ENCODE results near the gene TOR4A.
"Not testable (repeated sequence)": the region's sequence is repeated elsewhere in the genome, so short reads cannot be mapped to it uniquely, and the experiment has no call there.

TOR4A gene

DNA sequence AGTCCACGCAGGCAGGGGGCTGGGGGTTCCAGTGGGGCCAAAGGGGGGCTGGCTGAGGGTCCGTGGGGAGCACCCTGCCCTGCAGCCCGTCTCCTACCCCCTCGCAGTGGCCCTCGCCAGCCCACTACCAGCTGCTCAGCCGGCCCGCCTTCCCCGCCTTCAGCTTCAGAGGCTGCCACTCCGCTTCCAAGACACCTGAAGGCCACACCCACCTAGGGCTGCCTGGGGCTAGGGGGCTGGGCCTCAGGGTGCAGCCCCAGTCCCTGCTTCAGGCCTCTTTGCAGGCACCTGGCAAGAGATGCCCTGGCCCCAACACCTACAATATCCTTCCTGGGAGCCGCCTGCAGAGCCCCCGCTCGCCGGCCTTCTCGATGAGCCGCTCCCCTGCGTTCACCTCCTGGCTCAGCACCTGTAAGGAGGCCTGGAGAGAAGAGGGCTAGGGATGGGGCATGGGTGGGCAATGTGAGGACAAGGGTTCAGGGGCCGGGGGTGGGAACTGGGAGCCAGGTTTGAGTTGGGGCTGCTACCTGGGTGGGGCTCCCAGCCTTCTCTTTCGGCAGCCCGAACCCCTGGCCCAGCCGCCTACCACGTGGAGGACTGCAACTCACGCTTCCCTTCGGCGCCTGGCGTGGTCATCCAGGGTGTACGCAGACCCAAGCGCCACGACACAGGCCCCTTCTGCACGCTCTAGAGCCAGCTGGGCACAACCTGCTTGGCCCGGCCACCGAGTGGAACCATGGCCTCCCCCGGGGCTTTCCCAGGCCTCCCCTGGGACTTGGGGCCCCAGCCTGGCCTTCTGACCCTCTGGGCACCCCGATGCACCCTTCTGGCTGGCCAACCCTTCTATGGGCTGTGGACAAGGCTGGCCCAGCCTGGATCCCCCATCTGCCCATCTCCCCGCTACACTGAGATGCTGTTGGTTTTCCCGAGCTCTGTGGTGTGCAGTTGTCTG is 24.7 kb upstream of the TOR4A start:
- no peak for DNase-seq (ENCODE audit: low spot score)

DNA sequence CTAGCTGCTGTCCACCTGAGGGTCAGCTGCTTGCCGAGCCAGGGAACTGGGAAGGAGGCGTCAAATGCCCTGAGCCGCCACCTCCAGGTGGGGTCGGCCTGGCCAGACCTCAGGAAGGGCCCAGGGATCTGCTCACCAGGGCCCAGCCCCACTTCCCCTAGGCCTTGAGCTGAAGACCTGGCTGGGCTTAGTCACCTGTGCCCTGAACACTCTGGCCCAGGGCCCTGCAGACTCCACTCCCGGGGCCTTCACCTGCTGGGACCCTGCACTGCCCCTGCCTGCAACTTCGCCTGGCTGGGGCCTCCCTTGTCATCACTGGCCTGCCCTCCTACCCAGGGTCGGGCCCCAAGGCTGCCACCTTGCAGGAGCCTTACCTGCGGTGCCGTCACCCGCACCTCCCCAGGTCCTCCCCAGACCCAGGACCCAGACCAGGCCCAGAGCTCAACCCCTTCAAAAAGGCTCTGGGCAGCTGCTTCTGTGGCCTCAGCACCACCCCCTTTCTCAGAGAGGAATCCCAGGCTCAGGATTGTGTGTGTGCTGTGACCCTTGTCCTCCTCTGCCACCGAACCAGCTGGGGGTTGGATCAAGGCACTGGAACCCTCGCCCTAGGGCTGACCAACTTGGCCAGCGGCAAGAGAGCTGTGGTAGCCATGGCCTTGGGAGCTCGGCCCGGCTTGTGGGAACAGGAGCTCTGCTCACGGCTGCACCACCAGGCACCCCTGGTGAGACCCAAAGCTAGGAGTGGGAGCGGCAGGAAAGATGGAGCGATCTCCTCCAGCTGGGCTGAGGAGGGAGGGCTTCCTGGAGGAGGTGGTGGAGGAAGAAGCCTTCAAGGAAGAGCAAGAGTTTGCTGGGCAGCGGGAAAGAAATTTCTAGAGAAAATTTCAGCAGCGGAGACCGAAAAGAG is 23.6 kb upstream of the TOR4A start:
- no peak for DNase-seq (ENCODE audit: low spot score)

DNA sequence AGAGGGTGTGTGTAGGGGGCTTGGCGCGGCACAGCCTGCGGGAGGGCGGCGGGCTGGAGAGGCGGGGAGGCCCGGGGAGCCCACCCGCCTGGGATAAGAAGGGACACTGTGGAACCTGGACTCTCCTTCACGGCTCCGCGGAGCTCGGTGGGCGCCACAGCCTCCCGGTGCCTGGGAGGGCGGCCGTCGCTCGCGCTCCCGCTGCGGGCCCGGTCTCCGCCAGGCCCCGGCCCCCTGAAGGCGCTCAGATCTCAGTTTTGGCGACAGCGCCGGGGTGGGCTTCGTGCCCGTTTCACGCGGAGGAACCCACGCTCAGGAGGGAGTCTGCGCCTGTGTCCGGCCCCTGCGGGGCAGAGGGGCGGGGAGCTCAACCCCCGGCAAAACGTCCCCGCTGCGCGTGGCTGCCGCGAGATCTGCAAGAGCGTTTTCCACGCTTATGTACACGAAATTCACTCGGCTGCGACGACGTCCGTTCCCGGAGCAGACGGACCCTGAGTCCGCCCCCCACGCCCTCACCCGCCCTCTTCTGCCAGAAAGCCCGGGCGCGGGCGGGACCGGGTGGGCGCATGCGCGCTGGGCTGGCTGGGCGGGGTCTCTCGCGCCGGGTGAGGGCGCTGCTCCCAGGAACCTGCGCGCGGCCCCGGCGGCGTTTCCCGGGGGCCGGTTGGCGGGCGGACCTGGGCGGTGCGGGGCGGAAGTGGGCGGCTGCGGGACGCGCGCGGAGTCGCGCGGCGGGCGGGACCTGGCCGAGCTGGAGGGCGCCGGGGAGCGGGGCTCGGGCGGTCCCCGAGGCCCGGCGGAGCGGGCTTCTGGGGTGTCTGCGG is 22.7 kb upstream of the TOR4A start, which contains the start of gene NELFB:
TSS of gene NELFB (plus strand) at position 704 of the 824 bp plus-strand sequence.
- peak; percentile 98 for DNase-seq (ENCODE audit: low spot score)

DNA sequence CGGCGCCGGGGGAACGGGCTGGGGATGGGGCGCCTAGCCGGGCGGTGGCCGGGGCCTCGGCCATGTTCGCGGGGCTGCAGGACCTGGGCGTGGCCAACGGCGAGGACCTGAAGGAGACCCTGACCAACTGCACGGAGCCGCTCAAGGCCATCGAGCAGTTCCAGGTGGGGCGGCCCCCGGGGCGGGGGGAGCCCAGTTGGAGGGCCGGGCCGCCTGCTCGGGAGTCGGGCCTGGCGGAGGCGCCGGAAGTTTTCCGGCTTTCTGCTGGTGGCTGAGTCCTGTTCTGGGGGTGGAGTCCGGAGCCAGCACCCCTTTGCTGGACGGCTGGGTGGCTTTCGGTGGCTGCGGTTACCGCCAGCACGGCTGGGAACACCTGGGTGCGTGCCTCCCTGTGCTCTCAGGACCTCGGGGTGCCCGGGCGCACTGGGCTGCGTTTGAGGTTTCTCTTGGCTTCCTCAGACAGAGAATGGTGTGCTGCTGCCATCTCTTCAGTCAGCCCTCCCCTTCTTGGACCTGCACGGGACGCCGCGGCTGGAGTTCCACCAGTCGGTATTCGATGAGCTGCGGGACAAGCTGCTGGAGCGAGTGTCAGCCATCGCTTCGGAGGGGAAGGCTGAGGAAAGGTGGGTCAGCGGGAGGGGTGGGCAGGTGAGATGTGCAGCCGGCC is 21.9 kb upstream of the TOR4A start:
- no peak for DNase-seq (ENCODE audit: low spot score)

DNA sequence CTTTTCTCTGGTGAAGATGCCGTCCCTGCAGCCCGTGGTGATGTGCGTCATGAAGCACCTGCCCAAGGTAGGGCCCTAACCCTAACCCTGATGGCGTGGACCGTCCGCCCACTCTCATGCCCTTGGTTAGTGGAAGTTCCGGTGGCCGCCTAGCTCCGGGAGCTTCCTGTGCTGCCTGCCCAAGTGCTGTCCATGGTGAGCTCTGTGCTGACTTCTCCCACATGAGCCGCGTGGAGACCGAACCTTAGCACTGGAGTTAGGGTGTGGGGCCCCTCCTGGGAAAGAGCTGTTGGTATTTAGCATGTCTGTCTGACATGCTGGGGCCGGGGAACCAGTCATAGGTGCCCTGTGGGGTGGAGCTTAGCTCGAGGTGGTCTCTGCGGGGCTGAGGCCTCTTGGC is 21.2 kb upstream of the TOR4A start:
- DNase-seq (ENCODE audit: low spot score) = no peak

DNA sequence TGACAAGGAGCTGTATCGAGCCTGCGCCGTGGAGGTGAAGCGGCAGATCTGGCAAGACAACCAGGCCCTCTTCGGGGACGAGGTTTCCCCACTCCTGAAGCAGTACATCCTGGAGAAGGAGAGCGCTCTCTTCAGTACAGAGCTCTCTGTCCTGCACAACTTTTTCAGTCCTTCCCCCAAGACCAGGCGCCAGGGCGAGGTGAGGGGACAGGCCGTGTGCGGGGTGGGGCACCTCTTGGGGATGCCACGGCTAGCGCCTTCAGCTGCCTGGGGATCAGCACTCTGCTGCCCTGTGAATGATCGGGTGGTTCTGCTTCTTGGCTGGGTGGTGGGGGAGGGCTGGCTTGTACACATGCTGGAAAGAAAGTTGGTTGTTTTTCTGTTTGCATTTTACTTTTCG is 20.7 kb upstream of the TOR4A start:
- no peak for DNase-seq (ENCODE audit: low spot score)

DNA sequence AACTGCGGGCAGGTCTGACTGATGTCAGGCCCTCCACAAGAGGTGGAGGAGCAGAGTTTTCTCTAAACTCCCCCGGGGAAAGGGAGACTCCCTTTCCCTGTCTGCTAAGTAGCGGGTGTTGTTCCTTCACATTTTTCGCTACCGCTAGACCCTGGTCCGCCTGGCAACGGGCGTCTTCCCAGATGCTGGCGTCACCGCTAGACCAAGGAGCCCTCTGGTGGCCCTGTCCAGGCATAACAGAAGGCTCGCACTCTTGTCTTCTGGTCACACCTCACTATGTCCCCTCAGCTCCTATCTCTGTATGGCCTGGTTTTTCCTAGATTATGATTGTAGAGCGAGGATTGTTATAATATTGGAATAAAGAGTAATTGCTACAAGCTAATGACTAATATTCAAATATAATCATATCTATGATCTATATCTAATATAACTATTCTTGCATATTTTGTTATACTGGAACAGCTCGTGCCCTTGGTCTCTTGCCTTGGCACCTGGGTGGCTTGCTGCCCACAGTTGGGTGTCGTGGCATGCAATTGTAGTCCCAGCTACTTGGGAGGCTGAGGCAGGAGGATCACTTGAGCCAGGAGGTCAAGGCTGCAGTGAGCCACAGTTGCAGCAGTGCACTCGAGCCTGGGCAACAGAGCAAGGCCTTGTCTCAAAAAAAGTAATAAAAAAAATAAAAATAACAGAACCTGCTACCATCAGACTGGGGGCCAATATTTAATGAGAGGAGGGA is 15.2 kb upstream of the TOR4A start:
- DNase-seq (ENCODE audit: low spot score) = not testable (repeated sequence)

DNA sequence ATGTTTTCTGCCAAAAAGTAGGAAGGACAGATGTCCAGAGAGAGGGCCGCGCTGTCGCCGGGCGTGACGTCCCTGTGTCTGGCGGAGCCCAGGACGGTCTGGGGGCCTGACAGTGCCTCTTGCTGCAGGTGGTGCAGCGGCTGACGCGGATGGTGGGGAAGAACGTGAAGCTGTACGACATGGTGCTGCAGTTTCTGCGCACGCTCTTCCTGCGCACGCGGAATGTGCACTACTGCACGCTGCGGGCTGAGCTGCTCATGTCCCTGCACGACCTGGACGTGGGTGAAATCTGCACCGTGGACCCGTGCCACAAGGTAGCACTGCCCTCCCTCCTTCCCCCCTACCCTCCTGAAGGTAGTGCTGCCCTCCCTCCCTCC is 14.6 kb upstream of the TOR4A start:
- DNase-seq (ENCODE audit: low spot score) = no peak

DNA sequence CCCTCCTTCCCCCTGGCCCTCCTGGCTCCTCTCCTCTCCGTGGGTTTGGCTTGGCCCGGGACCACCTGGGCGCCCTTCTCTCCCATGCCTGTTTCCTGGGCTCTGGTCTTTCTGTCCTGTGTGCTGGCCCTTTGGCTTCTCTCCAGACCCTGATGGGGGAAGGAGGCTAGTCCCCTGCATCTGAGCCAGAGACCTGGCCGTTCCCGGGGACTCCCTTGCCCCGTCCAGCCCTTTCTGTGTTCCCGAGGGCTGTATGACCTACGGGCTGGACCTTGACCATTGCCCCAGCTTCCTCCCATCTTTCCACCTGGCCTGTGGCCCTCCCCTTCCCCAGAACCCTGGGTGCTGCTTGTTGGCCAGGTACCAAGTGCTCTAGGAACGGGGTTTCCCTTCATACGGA is 14.0 kb upstream of the TOR4A start:
- DNase-seq (ENCODE audit: low spot score) = no peak

DNA sequence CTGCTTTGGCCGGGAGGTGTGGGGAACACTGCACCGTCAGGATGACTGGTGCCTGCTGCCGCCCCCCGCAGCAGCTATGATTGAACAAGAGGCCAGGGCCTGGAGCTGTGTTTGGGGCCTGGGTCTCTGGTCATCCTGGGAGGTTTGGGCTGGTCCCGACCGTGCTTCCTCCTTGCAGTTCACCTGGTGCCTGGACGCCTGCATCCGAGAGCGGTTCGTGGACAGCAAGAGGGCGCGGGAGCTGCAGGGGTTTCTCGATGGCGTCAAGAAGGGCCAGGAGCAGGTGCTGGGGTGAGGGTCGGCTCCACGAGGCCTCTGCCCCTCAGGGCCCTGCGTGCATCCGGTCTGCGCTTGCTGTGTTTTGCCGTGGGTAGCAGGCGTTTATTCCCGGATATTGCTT is 13.5 kb upstream of the TOR4A start:
- DNase-seq (ENCODE audit: low spot score) = no peak

DNA sequence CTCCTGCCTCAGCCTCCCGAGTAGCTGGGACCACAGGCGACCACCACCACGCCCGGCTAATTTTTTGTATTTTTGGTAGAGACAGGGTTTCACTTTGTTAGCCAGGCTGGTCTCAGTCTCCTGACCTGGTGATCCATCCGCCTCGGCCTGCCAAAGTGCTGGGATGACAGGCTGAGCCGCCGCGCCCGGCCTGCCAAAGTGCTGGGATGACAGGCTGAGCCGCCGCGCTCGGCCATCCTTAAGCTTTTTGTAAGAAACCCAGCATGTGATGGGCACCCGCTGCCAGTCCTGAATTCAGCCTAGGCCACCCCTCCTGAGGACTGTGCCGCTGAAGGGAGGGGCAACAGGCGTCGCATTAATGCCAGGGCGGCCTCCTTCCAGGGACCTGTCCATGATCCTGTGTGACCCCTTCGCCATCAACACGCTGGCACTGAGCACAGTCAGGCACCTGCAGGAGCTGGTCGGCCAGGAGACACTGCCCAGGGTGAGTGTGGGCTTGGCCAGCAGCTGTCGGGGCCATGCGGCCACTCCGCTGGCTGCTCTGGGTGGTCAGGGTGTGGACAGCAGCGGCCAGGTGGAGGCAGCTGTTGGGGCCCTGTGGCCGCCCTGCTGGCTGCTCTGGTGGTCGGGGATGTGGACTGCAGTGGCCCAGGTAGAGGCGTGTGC is 11.9 kb upstream of the TOR4A start:
- no peak for DNase-seq (ENCODE audit: low spot score)

DNA sequence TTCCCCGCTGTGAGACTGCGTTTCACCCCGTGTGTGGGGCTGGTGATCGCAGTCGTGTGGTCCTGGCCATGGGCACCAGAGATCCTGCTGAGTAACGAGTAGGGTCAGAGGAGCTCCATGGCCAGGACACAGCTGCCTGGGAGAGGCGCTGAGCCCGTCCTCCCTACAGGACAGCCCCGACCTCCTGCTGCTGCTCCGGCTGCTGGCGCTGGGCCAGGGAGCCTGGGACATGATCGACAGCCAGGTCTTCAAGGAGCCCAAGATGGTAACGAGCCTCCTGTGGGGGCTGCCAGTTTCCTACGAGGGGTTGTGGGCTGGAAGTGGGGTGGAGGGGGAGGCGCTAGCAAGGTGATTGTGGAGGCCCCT is 11.4 kb upstream of the TOR4A start:
- peak; percentile 63 for DNase-seq (ENCODE audit: low spot score)

DNA sequence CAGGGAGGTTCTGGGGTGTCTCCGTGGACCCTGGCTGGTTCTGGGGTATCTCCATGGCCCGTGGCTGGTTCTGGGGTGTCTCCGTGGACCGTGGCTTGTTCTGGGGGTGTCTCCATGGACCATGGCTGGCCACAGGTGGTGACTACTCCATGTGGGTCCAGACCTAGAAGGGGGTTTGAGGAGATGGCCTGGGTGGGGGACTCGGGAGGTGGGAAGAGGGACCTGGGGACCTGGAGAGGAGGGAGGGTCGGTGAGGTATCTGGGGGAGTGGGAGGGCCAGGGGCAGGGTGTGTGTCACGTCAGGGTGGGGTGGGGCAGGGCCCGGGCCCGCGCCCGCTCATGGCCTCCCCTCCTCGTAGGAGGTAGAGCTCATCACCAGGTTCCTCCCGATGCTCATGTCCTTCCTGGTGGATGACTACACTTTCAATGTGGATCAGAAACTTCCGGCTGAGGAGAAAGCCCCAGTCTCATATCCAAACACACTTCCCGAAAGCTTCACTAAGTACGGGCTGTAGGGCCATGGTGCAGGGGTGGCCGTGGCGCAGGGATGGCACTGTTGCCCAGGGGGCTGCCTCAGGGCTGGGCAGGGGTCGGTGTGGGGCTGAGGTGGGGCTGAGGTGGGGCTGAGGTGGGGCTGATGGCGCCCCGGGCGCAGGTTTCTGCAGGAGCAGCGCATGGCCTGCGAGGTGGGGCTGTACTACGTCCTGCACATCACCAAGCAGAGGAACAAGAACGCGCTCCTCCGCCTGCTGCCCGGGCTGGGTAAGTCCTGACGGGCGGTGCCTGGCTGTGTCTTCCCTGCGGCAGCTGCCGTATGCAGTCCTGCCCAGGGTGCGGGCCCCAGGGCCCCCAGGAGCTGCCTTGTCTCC is 10.7 kb upstream of the TOR4A start:
- DNase-seq (ENCODE audit: low spot score) = peak; percentile 63

DNA sequence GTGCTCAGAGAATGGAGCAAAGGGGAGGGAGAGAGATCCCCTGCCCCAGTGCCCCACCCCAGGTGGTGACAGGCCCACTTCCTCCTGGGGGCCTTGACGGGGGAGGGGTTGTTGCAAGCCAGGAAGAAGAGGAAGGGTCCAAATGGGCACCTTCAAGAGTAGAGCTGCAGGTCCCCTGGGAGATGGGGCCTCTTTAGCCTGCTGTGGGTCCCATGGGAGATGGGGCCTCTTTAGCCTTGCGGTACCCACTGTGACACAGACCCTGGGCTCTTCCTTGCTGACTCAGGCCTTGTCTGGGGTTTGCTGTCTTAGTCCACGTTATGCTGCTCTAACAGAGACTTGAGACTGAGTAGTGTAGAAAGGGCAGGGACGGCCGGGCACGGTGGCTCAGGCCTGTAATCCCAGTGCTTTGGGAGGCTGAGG is 9.6 kb upstream of the TOR4A start:
- DNase-seq (ENCODE audit: low spot score) = no peak

DNA sequence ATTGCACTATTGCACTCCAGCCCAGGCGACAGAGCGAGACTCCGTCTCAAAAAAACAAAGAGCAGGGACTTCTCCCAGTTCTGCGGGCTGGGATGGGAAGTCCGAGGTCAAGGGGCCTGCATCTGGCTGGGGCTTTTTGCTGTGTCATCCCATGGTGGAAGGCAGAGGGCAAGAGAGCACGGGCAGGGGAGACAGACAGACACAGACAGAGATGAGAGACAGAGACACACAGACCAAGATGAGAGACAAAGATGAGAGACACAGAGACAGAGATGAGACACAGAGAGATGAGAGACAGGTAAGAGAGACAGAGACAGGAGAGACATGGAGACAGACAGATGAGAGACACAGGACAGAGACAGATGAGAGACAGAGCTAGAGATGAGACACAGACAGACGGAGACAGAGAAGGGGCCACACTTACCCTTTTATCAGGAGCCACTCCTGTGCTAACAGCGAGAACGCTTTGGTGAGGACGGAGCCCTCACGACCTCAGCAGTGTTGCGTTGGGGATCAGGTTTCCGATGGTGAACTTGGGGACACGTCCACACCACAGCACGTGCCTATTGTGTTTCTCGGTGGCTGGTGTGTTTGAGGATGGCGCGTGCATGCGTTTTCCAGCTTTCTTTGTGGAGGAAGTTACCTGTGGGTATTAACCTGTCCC is 8.9 kb upstream of the TOR4A start:
- no peak for DNase-seq (ENCODE audit: low spot score)

DNA sequence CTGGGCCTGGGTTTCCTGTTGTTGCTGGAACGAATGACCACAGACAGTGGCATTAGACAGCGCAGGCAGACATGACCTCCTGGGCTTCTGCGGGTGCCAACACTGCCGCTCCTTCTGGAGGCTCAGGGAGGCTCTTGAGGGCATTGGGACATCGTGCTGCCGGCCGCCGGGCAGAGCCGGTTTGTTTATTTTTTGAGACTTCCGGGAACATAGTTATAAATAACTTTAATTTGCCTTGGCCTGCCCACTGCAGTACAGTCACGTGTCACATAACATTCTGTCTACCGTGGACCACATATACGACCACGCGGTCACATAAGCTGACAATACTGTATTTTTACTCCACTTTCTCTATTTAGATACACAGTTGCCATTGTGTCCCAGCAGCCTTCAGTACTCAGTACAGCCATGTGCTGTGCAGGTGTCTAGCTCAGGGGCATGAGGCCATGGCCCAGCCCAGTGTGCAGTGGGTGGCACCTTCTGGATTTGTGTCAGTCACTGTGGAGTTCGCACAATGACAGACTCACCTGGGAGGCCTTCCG is 8.2 kb upstream of the TOR4A start:
- DNase-seq (ENCODE audit: low spot score) = no peak

DNA sequence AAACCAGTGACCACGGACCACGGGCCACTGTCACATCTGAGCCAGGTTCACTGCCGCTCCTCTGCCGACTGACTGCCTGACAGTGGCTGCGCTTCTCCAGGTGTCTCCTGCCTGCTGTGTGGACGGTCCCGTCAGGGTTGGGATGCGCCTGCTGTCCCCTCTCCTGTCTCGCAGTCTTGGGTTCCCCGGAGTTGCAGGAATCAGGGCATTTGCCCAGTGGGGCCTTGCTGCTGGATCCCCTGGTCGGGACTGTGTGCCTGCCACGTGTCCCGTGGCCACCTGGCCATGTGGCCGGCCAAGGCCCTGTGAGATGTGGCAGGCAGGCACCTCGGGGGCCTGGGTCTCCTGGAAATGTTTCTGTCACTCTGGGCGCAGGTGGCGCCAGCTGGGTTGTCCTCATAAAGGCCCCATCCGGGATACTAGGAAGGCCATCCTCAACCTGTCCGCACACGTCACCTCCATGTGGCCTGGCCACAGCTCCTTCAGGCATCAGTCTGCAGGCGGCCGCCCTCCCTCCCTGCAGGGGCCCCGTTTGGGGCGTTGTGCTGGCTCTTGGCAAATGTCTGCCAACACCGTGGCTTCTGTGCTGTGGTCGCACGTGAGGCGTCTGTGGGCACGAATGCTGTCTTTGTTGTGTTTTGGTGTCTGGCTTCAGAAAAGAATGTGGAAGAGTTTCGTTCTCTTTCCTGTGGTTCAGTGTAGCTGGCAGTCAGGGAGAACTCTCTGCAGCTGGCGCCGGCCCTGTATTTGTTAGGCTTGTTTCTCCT is 6.4 kb upstream of the TOR4A start:
- no peak for DNase-seq (ENCODE audit: low spot score)

DNA sequence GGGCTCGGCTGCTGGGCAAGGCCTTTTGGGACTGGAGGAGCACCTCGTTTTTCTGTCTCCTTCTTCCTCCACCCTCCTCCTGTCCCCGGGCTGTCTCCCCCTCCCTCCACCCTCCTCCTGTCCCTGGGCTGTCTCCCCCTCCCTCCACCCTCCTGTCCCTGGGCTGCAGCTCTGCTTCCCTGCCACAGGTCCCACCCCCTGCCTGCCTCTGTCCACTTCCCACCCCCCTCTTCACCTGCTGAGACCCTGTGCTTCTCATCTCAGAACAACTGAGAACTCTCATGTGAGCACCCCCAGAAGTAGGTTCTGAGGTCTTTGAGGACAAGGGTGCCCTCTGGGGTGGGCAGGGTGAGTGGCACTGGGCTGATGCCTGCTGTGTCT is 5.8 kb upstream of the TOR4A start:
- no peak for DNase-seq (ENCODE audit: low spot score)

Measured in left forelimb (tissue), 1 donor.